ENCODE results near the gene NRN1L. TPM values are rescaled to one million over a fixed set of nuclear protein-coding genes. Genes with fewer than 3 reads are reported as not detected.

The NRN1L gene
- total and polyA plus RNA-seq, 2 of the 4 experiments (the other 2 are of a cell fraction): 0.27 TPM; not detected in 1

- Histone ChIP-seq H3K79me1 (ENCODE audit: low read depth in 1 of 2, low read length in 2 of 2) (peaks cover 12 to 72% of the 10 kb centered on the region in 2 experiments), H3K4me3 (ENCODE audit: insufficient read depth, low read depth, low read length) (no peak overlapping the region), H3K4me1 (ENCODE audit: control insufficient read depth, insufficient read depth, low read length) (peaks cover 9% of the 10 kb centered on the region), H4K20me1 (ENCODE audit: insufficient read depth, low read length) (peaks cover 91% of the 10 kb centered on the region), H3K9ac (ENCODE audit: low read depth, low read length) (no peak overlapping the region), H3K27me3 (ENCODE audit: control insufficient read depth, insufficient read depth, low read length) (no peaks in the 10 kb centered on the region), H3K18ac (ENCODE audit: low read depth, low read length) (no peak overlapping the region), H2AK5ac (ENCODE audit: low read depth, low read length) (no peak overlapping the region), H2AFZ (replicated peaks; ENCODE audit: low read length, poor library complexity) (no peak overlapping the region), H4K5ac (ENCODE audit: low read depth, low read length) (no peak overlapping the region), H2AK9ac (replicated peaks; ENCODE audit: low read depth, low read length, poor library complexity) (no peak overlapping the region), H3K4ac (ENCODE audit: low read depth, low read length) (no peak overlapping the region), H3K23ac (ENCODE audit: low read depth, low read length) (no peak overlapping the region), H3K4me2 (ENCODE audit: low read depth, low read length) (no peak overlapping the region), H3K9me3 (ENCODE audit: control insufficient read depth, insufficient read depth, low read length) (no peaks in the 10 kb centered on the region), H3K56ac (ENCODE audit: extremely low read depth, insufficient read depth, low read length) (no peak overlapping the region), H3K36me3 (ENCODE audit: control insufficient read depth, insufficient read depth, low read length) (peaks cover 6% of the 10 kb centered on the region), H2BK15ac (ENCODE audit: low read depth, low read length) (no peak overlapping the region), H3K14ac (replicated peaks; ENCODE audit: low read depth, low read length) (no peak overlapping the region), H2BK20ac (ENCODE audit: low read depth, low read length) (no peak overlapping the region), H3K9me1 (ENCODE audit: insufficient read depth, low read length) (peaks cover 37% of the 10 kb centered on the region), H4K8ac (ENCODE audit: low read depth in 2 of 2, low read length in 2 of 2) (no peak overlapping the region), H2BK120ac (ENCODE audit: low read depth, low read length) (no peak overlapping the region), H2BK5ac (ENCODE audit: low read depth, low read length, poor library complexity, severe bottlenecking) (no peak overlapping the region), H3K27ac (ENCODE audit: insufficient read depth, low read length) (no peak overlapping the region), H4K91ac (ENCODE audit: insufficient read depth, low read depth, low read length) (no peak overlapping the region)
- ChIA-PET POLR2A (ENCODE audit: unreplicated experiment) (no interaction called here), CTCF (no interaction called here)
- BruUV-seq (replicated peaks): no TSS peak
- dilution Hi-C loops (cut with HindIII; ENCODE audit: low sequenced_read_pairs, unreplicated experiment): no loop called here
- WGBS, 2 experiments (ENCODE audit: extremely low coverage in 2 of 2, insufficient read length in 1 of 2): 100% methylated on average over 1 of the region's 3 CpGs; no CpG with 5 or more reads in 1 of the 2 experiments
- ATAC-seq (ENCODE audit: low read depth) (no peak), DNase-seq (no peak)
- TF ChIP-seq CTCF (conservative IDR thresholded peaks at IDR 0.05; ENCODE audit: low read depth, low read length): no peak
- no peak for TF ChIP-seq CHD1 (IDR thresholded peaks at IDR 0.05; ENCODE audit: low read depth, low read length)
- TF ChIP-seq MAZ (IDR thresholded peaks at IDR 0.05; ENCODE audit: borderline replicate concordance, low read depth, low read length): no peak
- no peak for TF ChIP-seq MXI1 (IDR thresholded peaks at IDR 0.05; ENCODE audit: borderline replicate concordance, low read depth, low read length)
- no peak for TF ChIP-seq RAD21 (IDR thresholded peaks at IDR 0.05; ENCODE audit: low read length)
- no peak for TF ChIP-seq BHLHE40 (IDR thresholded peaks at IDR 0.05; ENCODE audit: low read depth, low read length)
- intact Hi-C loops (cut with micrococcal nuclease): no loop called here
- in situ Hi-C loops (cut with MboI; ENCODE audit: low sequenced_read_pairs): no loop called here
Measured at GRCh38 chr16:67853670-67854069, 31.0 kb upstream of the NRN1L start.
